AG09319 (cell line): ENCODE results near the gene SMPDL3A.

Experiments used
- DNase-seq: peaks from one replicate; pipeline ENCODE4 v3.0.0-alpha.2; 2010; ENCODE audit warnings: low read depth; ENCODE audit errors: extremely low read depth
- TF ChIP-seq, protein P1 (sequence below): IDR thresholded peaks from 2 replicates; pipeline ENCODE4 v1.5.1; 2011; ENCODE audit warnings: low read depth, mild to moderate bottlenecking, inconsistent platforms, low read length, moderate library complexity

Gene SMPDL3A

DNA sequence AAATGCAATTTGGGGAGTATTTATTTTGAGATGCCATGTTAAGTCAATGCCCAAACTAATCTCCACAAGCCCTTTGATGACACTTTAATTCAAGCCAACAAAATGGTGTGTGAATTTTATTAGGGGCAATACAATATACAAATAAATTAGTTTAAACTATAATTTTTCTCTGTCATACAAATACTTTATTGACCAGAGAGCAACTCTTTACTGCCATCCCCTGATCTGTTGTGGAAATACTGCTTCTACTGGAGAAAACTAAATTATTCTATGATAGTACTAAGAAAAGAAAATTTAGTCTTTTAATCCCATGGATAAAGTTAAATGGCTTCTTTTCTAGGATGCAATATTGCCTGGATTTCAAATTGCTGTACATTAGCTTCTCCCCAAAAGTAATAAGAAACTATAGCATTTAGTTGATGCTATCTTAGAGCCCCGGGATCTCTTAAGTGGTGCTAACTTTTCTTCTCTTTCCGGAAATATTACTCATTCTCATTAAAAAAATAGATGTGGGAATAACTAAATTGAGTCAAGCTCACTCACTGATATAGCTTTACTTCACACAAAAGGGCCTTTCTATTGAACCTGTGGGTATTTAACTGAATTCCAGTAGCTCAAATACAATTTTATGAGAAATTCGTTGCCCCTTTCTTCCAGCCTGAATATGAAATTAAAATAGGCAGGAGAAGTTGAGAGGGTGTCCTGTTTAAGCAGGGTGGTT, 49.2 kb downstream of the SMPDL3A start:
- peak; percentile 8 for DNase-seq
- TF ChIP-seq, protein P1, sequence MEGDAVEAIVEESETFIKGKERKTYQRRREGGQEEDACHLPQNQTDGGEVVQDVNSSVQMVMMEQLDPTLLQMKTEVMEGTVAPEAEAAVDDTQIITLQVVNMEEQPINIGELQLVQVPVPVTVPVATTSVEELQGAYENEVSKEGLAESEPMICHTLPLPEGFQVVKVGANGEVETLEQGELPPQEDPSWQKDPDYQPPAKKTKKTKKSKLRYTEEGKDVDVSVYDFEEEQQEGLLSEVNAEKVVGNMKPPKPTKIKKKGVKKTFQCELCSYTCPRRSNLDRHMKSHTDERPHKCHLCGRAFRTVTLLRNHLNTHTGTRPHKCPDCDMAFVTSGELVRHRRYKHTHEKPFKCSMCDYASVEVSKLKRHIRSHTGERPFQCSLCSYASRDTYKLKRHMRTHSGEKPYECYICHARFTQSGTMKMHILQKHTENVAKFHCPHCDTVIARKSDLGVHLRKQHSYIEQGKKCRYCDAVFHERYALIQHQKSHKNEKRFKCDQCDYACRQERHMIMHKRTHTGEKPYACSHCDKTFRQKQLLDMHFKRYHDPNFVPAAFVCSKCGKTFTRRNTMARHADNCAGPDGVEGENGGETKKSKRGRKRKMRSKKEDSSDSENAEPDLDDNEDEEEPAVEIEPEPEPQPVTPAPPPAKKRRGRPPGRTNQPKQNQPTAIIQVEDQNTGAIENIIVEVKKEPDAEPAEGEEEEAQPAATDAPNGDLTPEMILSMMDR = peak; percentile 68

DNA sequence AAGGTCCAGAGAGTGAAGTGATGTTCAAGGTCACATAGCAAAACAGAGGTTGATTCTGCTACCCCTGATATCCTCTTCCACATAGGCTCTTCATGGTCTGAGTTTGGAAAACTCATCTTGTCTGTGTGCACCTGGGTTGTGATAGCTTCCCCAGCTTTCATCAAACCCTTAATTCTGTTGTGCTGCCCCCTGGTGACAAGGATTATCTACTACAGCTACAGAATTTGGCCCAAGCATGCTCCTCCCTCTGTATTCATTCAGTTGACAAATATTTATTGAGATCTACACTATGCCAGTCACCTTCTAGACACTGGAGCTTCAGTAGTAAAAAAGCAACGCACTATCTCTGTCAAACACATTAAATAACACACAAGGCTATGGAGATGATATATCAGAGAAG, 50.4 kb downstream of the SMPDL3A start:
- TF ChIP-seq, protein P1 = peak; percentile 66
- peak; percentile 18 for DNase-seq

DNA sequence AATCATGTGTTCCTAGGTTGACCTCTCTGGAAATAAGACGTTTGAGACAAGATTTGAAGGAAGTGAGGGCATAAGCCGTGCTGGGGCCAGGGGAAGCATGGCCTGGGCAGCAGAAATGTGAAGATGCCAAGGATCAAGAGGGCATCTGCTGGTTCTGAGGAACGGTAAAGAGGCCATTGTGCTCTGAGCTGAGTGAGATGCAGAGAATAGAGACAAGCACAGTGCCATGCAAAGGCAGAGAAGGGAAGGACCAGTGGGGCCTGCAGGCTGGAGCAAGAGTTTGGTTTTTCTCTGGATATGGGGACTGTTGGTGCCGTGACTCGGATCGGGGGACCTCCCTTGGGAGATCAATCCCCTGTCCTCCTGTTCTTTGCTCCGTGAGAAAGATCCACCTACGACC, 50.8 kb downstream of the SMPDL3A start:
- no peak for DNase-seq
- TF ChIP-seq, protein P1 = no peak

DNA sequence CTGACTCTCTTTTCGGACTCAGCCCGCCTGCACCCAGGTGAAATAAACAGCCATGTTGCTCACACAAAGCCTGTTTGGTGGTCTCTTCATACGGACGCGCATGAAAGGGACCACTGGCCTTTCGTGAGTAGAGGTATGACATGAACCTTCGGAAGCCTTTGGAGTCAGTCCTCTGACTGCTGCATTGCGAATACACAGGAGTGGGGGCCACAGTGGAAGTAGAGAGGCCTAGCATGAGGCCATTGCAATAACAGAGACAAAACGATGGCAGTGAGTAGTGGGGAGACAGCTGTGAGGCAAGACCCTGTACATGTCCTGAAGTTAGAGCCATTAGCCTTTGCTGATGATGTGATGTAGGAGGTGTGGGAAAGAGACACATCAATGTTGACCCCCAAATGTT, 56.4 kb downstream of the SMPDL3A start:
- TF ChIP-seq, protein P1 = no peak

DNA sequence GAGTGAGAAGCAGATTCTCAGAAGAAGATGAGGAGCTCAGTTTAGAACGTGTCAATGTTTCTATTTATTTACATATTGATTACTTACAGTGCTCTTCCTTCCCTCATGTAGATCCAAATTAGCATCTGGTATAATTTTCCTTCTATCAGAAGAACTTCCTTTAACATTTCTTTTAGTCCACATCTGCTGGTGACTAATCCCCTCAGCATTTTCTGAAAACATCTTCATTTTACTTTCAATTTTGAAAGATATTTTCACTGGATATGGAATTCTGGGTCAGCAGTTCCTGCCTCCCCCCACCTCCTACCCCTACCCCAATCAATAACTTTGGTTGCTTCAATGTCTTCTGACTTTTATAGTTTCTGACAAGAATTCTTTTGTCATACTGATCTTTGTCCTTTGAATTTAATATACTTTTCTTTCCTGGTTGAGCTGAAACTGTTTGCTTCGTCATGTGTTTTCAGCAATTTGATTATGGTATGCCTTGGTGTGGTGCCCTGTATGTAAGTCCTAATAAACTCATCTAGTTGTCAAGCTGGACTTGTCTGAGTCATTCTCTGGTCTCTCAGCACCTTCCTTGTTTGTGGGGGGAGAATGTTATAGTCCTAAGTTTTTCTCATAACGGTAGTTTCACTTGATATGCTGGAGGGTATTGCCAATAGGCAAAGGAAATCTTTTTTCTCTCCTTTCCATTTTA, 57.0 kb downstream of the SMPDL3A start:
- TF ChIP-seq, protein P1 = no peak
- no peak for DNase-seq

More for the DNA sequence above, 56.4 kb downstream of the SMPDL3A start:
- no peak for DNase-seq

DNA sequence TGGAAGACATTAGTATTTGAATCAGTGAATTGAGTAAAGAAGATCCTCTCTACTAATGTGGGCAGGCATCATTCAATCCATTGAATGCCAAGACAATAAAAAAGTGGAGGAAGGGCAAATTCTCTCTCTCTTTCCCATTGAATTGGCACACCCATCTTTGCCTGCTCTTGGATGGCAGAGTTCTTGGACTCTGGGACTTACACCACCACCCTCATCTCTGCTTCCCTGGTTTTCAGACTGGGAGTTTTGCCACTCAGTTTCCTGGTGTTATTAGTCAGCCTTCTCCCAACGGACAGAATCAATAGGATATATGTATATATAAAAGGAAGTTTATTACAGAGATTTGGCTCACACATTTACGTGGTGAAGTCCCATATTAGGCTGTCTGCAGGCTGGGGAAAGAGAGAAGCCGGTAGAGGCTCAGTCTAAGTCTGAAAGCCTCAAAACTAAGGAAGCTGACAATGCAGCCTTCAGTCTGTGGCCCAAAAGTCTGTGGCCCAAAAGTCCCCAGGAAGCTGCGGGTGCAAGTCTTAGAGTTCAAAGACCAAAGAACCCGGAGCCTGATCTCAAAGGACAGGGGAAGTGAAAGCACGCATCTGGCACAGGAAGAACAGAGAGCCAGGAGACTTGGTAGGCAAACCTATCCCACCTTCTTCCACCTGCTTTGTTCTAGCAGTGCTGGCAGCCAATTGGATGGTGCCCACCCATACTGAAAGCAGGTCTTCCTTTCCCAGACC, 64.4 kb downstream of the SMPDL3A start:
- TF ChIP-seq, protein P1 = no peak
- no peak for DNase-seq
